NCI-H524 (cell line): ENCODE data around the gene MACROD2.

Source experiments
- DNase-seq, 2 experiments: peaks; one replicate each; lab custom pipeline; 2025; lab: John Stamatoyannopoulos, UW

The MACROD2 gene

DNA sequence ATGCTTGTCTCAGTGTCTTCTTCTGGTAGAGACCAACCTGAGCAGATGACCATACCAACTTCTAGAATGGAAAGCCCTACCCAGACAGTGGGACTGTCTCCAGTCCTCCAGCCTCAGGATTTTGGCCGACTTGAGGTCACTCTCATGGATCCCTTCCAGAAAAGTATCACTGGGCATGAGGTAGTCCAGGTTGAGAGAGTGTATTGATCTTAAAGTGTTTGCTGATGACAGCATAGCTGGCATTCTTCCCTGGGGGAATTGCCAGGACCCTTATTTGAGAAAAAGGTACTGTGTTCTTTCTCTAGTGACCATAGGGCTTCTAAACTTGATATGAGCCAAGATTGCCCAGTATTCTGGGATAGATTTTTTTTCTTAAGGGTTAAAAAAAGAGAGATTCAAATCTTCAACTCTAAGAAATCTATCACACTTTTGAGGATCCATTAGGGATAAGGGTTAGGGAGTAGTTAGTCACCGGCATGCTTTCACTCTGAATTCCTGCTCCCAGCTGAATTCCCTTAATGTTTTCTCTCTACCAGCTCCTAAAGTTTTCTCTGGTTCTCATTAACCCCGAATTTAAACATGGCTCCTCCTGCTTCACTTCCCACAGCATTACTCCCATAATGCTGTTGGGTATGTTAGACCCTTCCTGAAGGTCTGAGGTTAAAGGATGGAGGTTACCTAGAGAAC is 415.7 kb downstream of the MACROD2 start:
- DNase-seq: no peak

DNA sequence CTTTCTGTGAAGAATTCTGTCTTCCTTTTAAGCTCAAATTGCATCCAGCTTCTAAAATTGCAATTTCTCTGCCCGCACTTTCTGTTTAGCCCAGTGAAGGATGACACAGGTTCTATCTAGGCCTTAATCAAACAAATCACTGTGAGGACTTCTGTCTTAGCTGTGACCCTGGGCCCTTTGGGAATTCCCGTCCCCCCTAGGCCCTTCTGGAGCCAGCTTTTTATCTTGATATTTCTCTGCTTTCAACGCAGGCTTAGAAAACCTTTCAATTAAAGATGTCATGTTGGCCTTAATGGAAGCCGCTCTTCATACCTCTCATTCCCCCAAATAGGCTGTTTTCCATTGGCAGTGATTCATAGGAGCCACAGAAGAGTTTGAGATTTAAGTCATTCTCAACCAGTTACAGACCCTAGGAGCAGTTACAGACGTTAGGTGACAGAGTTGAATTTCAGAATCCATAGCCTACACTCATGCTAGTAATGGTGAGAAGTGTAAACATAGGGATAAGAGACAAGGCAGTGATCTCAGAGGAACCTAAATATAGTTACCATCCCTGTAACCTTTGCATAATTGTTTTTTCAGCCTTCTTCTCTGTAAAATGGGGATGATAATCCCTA is 416.9 kb downstream of the MACROD2 start:
- no peak for DNase-seq

GRCh38 chr20:14413835-14414234 is 418.5 kb downstream of the MACROD2 start:
- no peak for DNase-seq

GRCh38 chr20:14414560-14414959 is 419.2 kb downstream of the MACROD2 start:
- DNase-seq: no peak

GRCh38 chr20:14415467-14415866 is 420.2 kb downstream of the MACROD2 start:
- peak; percentile 76 to 86 for DNase-seq

GRCh38 chr20:14418376-14418775 is 423.1 kb downstream of the MACROD2 start:
- DNase-seq: no peak

DNA sequence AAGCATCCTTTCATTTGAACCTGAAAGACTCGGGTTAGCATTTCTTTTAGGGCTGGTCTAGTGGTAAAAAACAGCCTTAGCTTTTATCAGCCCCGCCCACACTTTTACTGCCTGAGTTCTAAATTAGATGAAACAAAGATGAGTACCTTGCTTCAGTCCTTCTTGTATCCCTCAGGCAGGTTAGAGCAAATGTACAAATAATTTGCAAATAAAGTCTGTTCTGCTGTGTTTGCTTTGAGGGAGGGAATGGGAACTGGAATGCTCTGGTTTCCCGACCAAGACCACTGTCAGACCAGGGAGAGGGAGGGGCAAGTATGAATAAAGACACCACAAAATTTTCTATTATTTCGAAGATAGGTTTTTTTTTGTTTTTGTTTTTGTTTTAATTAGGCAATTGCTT is 427.6 kb downstream of the MACROD2 start:
- no peak for DNase-seq

DNA sequence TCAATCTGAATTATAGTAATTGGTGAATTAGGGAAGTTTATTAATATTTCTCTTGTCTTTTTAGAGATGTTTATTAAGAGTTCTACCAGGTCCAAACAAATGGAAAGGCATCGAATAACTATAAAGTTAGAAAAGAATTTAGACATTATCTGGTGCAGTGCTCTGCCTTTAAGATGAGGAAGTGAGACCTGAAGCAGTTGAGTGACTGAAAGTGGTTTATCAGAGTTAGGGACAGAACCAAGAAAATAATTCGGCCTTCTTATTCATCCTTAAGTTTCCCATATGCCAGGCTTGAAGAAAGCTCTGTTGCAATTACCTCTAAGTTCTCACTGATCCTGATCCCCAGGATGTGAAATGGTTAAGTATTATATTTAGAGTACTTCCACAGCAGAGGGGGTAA is 436.3 kb downstream of the MACROD2 start:
- DNase-seq: no peak

DNA sequence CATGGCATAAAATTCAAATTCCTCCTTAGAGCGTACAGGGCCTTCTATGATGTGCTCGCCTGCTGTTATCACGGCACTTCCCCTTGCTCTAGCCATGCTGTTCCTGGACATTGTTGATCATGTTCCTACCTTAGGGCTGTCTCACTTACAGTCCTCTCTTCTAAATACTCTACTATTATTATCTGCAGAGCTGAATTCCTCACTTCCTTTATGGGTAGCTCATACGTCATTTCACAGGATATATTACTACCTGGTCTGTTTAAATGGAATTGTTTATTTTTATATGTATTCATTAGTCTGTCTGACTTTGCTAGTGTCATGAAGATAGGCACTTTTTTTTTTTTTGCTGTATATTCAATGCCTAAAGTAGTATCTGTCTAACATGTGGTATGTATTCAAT is 436.8 kb downstream of the MACROD2 start:
- no peak for DNase-seq

- no peak for DNase-seq
These were observed 437.3 kb downstream of the MACROD2 start for GRCh38 chr20:14432597-14432996.

- DNase-seq: no peak
These were observed 439.2 kb downstream of the MACROD2 start for GRCh38 chr20:14434384-14435136.

DNA sequence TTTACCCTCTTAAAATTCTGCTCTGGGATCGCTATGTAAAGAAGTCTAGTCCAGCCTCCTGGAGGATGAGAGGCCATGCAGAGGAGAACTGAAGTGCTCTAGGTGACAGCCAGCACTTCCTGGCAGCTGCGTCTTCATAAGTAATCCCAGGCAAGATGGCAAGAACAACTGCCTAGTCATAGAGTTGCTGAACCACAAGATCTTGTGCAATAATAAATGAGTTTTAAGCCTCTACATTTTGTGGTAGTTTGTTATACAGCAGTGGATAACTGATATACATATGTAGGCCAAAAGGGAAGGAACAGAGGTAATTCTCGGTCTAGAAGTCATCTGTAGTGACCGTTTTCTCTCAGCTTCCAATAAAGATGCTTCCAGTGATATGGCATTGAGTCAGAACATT is 445.9 kb downstream of the MACROD2 start:
- DNase-seq: no peak

- no peak for DNase-seq
These were observed 448.8 kb downstream of the MACROD2 start for GRCh38 chr20:14444106-14444505.

DNA sequence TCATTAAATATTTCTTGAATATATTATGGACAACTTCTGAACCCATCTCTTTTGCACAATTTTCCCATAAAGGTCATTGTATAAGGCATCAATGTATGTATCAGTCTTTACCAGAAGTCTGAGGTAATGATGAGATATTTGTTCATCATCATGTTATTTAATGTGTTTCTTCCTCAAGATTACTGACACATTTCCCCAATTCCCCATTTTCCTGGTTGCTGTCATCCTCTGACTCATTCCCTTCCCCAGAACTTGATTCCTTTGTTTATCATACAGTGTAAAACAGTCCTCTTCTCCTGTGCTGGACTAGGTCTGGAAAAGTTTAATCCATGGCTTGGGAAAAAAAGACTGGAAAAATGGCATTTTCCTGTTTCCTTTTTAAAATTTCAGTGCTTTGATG is 450.0 kb downstream of the MACROD2 start:
- DNase-seq: no peak

GRCh38 chr20:14445902-14446301 is 450.6 kb downstream of the MACROD2 start:
- DNase-seq: no peak

DNA sequence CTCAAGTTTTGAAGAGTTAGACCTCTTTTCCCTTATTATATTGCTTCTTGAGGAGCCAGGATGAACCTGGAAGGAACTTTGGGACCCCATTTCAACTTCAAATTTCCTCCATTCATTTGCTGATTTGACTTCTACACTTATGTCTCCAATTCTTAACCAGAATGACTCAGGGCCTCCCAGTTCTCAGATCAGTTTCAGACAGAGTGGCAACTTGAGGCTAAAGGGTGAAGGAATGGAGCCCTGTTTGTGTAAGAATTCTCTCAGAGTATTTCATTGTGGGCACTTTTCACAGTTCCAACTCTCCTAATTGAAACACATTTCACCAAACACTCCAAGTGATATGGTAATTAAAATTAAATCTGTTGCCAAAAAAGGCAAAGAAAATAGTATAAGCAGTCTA is 451.1 kb downstream of the MACROD2 start:
- no peak for DNase-seq

DNA sequence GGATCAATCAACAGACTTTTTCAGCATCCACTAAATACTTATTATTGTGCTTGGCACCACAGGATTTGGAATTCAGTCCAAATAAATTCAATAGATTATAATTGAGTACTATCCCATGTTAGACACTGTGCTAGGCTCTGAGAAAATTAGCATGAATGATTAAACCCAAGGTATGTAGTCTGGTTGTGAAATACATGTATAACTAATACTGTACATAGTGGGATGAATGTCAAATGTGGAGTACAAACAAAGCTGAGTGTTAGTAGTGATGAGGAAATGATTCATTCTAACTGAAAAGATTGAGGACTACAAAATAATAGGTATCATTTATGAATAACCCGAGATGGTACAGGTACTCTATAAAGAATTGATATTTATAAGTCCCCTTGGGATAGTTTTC is 454.0 kb downstream of the MACROD2 start:
- no peak for DNase-seq

DNA sequence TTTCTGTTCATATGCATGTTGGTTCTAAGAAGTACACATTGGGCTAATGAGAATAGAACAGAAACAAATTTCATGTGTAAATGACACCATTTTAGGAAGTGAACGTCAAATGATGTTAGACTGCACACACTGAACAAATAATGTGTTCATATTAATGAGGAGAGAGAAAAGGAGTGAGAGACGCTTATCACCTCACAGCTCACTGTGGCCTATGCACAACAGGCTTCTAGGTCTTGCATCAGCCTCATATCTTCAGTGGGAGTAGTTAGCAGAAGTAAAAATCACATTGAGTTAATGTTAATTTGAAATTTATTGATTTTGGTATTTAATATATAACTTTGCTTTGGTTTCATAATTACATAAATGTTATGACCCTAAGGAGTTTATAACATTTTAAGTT is 454.9 kb downstream of the MACROD2 start:
- DNase-seq: no peak

GRCh38 chr20:14451458-14451857 is 456.1 kb downstream of the MACROD2 start:
- no peak for DNase-seq

- no peak for DNase-seq
These were observed 457.9 kb downstream of the MACROD2 start for GRCh38 chr20:14453259-14453658.

DNA sequence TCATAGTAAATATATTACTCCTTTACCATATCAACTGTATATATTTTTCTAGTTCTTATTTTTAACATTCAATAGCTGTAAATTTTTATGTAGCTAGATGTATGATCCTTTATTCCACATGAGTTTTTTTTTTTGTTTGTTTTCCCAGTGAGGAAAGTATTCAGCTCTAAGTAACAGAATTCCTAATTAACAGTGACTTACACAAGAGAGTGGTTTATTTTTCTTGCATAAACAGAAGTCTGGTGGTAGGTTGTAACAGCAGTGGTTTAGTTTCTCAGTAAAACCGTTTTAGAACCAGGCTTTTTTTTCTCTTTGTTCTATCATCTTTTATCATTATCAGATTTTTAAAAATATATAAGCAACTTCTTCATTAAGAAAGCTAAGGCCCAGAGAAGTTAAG is 459.0 kb downstream of the MACROD2 start:
- no peak for DNase-seq

DNA sequence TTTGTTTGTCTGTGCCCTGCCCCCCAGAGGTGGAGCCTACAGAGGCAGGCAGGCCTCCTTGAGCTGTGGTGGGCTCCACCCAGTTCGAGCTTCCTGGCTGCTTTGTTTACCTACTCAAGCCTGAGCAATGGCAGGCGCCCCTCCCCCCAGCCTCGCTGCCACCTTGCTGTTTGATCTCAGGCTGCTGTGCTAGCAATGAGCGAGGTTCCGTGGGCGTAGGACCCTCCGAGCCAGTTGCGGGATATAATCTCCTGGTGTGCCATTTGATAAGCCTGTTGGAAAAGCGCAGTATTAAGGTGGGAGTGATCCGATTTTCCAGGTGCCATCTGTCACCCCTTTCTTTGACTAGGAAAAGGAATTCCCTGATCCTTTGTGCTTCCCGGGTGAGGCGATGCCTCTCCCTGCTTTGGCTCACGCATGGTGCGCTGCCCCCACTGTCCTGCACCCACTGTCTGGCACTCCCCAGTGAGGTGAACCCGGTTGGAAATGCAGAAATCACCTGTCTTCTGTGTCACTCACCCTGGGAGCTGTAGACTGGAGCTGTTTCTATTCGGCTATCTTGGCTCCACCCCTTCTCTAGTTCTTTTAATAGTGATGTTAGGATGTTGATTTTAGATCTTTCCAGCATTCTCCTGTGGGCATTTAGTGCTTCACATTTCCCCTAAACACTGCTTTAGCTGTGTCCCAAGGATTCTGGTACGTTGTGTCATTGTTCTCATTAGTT is 471.9 kb downstream of the MACROD2 start:
- DNase-seq: peak in 1 of 2 experiments; percentile 30
